Spinal cord (tissue), 10 donors: Measurements from ENCODE around the gene KCNQ1. TPM values are rescaled to one million over a fixed set of nuclear protein-coding genes. Genes with fewer than 3 reads are reported as not detected.

ENCODE experiments used
- DNase-seq, 6 donors: peaks; one replicate each; pipeline versions ENCODE4 v3.0.0 to v3.0.0-alpha.2; 2013 to 2015; ENCODE audit warnings: low spot score in 6 of 6, low read depth in 4 of 6
- H3K27ac ChIP-seq: one replicate; pipeline ENCODE4 v1.5.1; 2013; ENCODE audit warnings: low read depth, low read length, control low read depth
- H3K27me3 ChIP-seq: one replicate; pipeline ENCODE4 v1.6.1; 2013; ENCODE audit warnings: low read length; ENCODE audit not compliant: control insufficient read depth, insufficient read depth
- H3K36me3 ChIP-seq: one replicate; pipeline ENCODE4 v1.6.1; 2013; ENCODE audit warnings: low read length; ENCODE audit not compliant: control insufficient read depth, insufficient read depth
- H3K4me1 ChIP-seq: one replicate; pipeline ENCODE4 v1.6.1; 2013; ENCODE audit warnings: low read length; ENCODE audit not compliant: control insufficient read depth, insufficient read depth
- H3K4me3 ChIP-seq: one replicate; pipeline ENCODE4 v1.5.1; 2013; ENCODE audit warnings: low read depth, low read length, control low read depth
- H3K9me3 ChIP-seq: one replicate; pipeline ENCODE4 v1.6.1; 2013; ENCODE audit warnings: low read length; ENCODE audit not compliant: control insufficient read depth, insufficient read depth
- WGBS: methylation state at CpG from one replicate; pipeline ENCODE4 v1.1.5; 2013; ENCODE audit warnings: missing lambda C conversion rate; ENCODE audit not compliant: insufficient coverage; 5-methylcytosine and 5-hydroxymethylcytosine counted together
- polyA plus RNA-seq, 2 donors: library from polyadenylated mRNA; unstranded; fragments of 120-200 nt; gene quantifications; one replicate each; pipeline ENCODE4 v1.2.1, GENCODE V29; 2013; ENCODE audit not compliant: insufficient read length in 2 of 2
- total RNA-seq, 2 donors: library from RNA; depleted of rRNA in 1 of 2; stranded (reverse); fragments of 120-200 nt in 1 of 2; fragments of >200 nt in 1 of 2; gene quantifications; one replicate each; pipeline versions ENCODE4 v1.2.3 to v1.2.4, GENCODE V29; 2013 to 2014
- donor health status: healthy.

Gene KCNQ1
- total and polyA plus RNA-seq, 4 donors = 0.83 to 3.1 (median 2.1) TPM

GRCh38 chr11:2521733-2522630 is 77.2 kb downstream of the KCNQ1 start:
- Histone ChIP-seq H3K9me3 (no peaks in the 10 kb centered on the region), H3K4me1 (peaks cover 15% of the 10 kb centered on the region), H3K27me3 (no peaks in the 10 kb centered on the region), H3K36me3 (no peaks in the 10 kb centered on the region), H3K27ac (no peak overlapping the region), H3K4me3 (no peak overlapping the region)
- 79% methylated on average over 21 of the region's 35 CpGs for WGBS
- DNase-seq = no peak

- no peak overlapping the region for H3K27ac ChIP-seq
- 84% methylated on average over 15 of the region's 17 CpGs for WGBS
- no peak overlapping the region for H3K4me3 ChIP-seq
- DNase-seq = no peak
- no peaks in the 10 kb centered on the region for H3K27me3 ChIP-seq
- peaks cover 15% of the 10 kb centered on the region for H3K4me1 ChIP-seq
- no peaks in the 10 kb centered on the region for H3K36me3 ChIP-seq
- no peaks in the 10 kb centered on the region for H3K9me3 ChIP-seq
Measured at GRCh38 chr11:2522631-2523255, 77.9 kb downstream of the KCNQ1 start.

- H3K9me3 ChIP-seq = no peaks in the 10 kb centered on the region
- no peak overlapping the region for H3K4me3 ChIP-seq
- no peak for DNase-seq
- peaks cover 15% of the 10 kb centered on the region for H3K4me1 ChIP-seq
- WGBS = 83% methylated on average over 18 of the region's 18 CpGs
- H3K27me3 ChIP-seq = no peaks in the 10 kb centered on the region
- H3K36me3 ChIP-seq = no peaks in the 10 kb centered on the region
- no peak overlapping the region for H3K27ac ChIP-seq
Measured at GRCh38 chr11:2523821-2524391, 79.1 kb downstream of the KCNQ1 start.

- no peak overlapping the region for H3K27ac ChIP-seq
- no peaks in the 10 kb centered on the region for H3K9me3 ChIP-seq
- H3K27me3 ChIP-seq = no peaks in the 10 kb centered on the region
- no peak for DNase-seq
- H3K36me3 ChIP-seq = no peaks in the 10 kb centered on the region
- 76% methylated on average over 9 of the region's 15 CpGs for WGBS
- H3K4me3 ChIP-seq = no peak overlapping the region
- peaks cover 15% of the 10 kb centered on the region for H3K4me1 ChIP-seq
Measured at GRCh38 chr11:2524446-2525165, 79.8 kb downstream of the KCNQ1 start.

- no peaks in the 10 kb centered on the region for H3K9me3 ChIP-seq
- H3K4me1 ChIP-seq = peaks cover 15% of the 10 kb centered on the region
- no peaks in the 10 kb centered on the region for H3K27me3 ChIP-seq
- H3K36me3 ChIP-seq = no peaks in the 10 kb centered on the region
- H3K27ac ChIP-seq = no peak overlapping the region
- DNase-seq = no peak
- H3K4me3 ChIP-seq = no peak overlapping the region
- 70% methylated on average over 17 of the region's 17 CpGs for WGBS
Measured at GRCh38 chr11:2525166-2525861, 80.5 kb downstream of the KCNQ1 start.

- no peaks in the 10 kb centered on the region for H3K9me3 ChIP-seq
- H3K27me3 ChIP-seq = no peaks in the 10 kb centered on the region
- H3K36me3 ChIP-seq = no peaks in the 10 kb centered on the region
- no peak overlapping the region for H3K4me3 ChIP-seq
- DNase-seq = no peak
- H3K4me1 ChIP-seq = peaks cover 20% of the 10 kb centered on the region
- no peak overlapping the region for H3K27ac ChIP-seq
- 87% methylated on average over 14 of the region's 15 CpGs for WGBS
Measured at GRCh38 chr11:2525941-2526807, 81.4 kb downstream of the KCNQ1 start.

GRCh38 chr11:2526808-2527381 is 82.1 kb downstream of the KCNQ1 start:
- peaks cover 27% of the 10 kb centered on the region for H3K4me1 ChIP-seq
- H3K36me3 ChIP-seq = no peaks in the 10 kb centered on the region
- 57% methylated on average over 21 of the region's 25 CpGs for WGBS
- H3K27ac ChIP-seq = no peak overlapping the region
- no peaks in the 10 kb centered on the region for H3K27me3 ChIP-seq
- no peak for DNase-seq
- no peak overlapping the region for H3K4me3 ChIP-seq
- H3K9me3 ChIP-seq = no peaks in the 10 kb centered on the region

- 95% methylated on average over 22 of the region's 22 CpGs for WGBS
- H3K9me3 ChIP-seq = no peaks in the 10 kb centered on the region
- no peak overlapping the region for H3K4me3 ChIP-seq
- H3K36me3 ChIP-seq = no peaks in the 10 kb centered on the region
- H3K27me3 ChIP-seq = no peaks in the 10 kb centered on the region
- no peak overlapping the region for H3K27ac ChIP-seq
- H3K4me1 ChIP-seq = peaks cover 36% of the 10 kb centered on the region
- DNase-seq = no peak
Measured at GRCh38 chr11:2527621-2528291, 82.9 kb downstream of the KCNQ1 start.
